Right ventricle myocardium inferior (tissue), 1 donor: ENCODE results near the gene FLNB. TPM values are rescaled to one million over a fixed set of nuclear protein-coding genes. Genes with fewer than 3 reads are reported as not detected.

Experiments
- ATAC-seq: fragments of 200-7000 bp; cut with Tn5 transposase; one replicate; pipeline ENCODE4 v1.9.1; 2020; ENCODE audit warnings: mild to moderate bottlenecking, moderate library complexity
- DNase-seq: peaks from one replicate; pipeline ENCODE4 v3.0.0; 2021; ENCODE audit errors: missing footprints
- intact Hi-C: fragments of 100-400 bp; cut with DNase I; formaldehyde crosslinking; loops from one replicate; pipeline ENCODE4 v1.11.0; 2022
- total RNA-seq: library from RNA; stranded (reverse); fragmentation: NEBNext Ultra II Directional; extraction: Animal tissue kit (Norgen Biotek cat#: 25700); gene quantifications from one replicate; pipeline ENCODE4 v1.2.1, GENCODE V29; 2021
- donor health status: DM: no; HTN: yes; CAD: no; lungs with severe emphysema.

FLNB gene
- total RNA-seq, 1 donor from 2014 or later, result 32.1 TPM

GRCh38 chr3:58176827-58177489 is 168.7 kb downstream of the FLNB start:
- DNase-seq (no peak), ATAC-seq (no peak)
- intact Hi-C loops, result loop anchor here (2.0 kb wide), 1 partner anchor 168 kb away; the partner anchor contains the start of gene FLNB

DNA sequence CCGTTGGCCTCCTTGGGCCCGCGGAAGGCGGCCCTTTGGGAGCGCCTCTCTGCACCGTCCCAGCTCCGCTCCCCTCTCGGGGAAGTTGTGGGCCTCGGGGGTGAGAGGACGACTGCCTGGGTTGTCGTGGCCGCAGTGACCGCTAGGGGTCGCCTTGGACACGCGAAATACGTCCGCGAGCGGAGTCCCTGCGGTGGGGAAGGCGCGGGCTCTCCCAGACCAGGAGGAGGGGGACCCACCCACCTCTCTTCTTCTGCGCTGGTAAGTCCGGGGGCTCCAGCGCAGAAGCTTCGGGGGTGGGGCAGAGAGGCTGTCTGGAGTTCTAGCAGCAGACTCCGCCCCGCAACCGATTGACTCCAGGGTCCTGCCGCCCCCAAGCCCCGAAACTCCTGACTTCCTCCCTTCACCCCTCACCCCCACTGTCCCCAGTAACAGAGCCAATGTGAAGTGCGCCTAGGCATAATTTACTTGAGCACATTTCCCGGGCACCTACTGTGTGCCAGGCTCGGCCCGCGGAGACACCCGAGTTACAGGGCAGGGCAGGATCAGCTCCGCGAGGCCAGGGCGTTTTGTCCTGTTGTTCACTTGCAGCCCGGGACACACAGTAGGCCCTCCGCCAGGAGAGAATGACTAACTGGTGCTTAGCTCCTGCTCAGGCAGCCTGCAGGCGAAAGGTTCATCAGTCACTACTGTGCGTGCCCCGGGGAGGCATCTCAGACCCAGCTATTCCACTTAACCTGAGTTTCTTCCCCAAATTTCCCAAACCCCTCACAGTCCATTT is 169.7 kb downstream of the FLNB start:
- DNase-seq (peak; percentile 92), ATAC-seq (peak; percentile 88)
- intact Hi-C loops, result loop anchor here (2.0 kb wide), 1 partner anchor 169 kb away; the partner anchor contains the start of gene FLNB

- no peak for DNase-seq
- intact Hi-C loops, result no loop called here
These were observed 170.5 kb downstream of the FLNB start for GRCh38 chr3:58178528-58179234.

DNA sequence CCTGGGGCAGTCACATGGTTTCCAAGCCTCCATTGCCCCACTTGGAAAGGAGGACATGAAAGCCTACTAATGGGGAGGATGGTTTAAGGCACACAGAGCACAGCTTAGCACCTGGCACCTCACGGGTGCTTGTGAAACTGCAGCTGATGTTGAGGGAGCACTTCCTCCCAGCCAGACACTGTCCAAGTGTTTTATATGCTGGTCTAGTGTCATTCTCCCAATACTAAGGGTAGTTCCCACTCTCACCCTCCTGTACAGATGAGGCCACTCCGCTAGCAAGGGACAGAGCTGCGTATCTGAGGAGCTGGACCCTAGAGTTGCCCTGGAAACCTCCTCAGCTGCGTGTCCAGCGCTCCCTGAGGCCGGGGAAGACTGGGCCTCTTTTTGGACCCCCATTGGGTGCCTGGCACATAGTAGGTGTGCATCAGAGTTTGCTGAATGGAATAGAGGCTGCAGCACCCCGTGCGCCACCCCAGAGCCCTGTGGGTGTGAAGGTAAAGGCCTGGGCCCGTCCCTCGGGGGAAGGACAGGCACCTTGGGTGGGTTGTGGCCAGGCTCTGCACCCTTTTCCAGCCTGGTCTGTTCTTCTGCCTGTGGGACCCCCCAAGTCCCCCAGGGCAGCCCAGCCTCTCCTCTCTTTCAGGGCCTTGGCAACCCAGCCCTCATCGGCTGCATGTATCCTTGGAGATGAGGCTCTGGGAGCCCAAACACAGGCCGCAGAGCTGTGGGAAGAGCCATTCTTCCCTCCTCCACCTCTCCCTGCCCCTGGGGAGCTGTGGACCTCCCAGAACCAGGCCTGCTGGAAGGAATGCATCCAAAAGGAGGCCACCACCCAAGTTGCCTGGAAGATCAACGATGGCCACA is 171.2 kb downstream of the FLNB start:
- intact Hi-C loops, result loop anchor here (5.0 kb wide), 1 partner anchor 233 kb away; no protein-coding TSS in a partner anchor
- ATAC-seq (no peak), DNase-seq (no peak)

More at GRCh38 chr3:58178528-58179234, 170.5 kb downstream of the FLNB start:
- no peak for ATAC-seq

DNA sequence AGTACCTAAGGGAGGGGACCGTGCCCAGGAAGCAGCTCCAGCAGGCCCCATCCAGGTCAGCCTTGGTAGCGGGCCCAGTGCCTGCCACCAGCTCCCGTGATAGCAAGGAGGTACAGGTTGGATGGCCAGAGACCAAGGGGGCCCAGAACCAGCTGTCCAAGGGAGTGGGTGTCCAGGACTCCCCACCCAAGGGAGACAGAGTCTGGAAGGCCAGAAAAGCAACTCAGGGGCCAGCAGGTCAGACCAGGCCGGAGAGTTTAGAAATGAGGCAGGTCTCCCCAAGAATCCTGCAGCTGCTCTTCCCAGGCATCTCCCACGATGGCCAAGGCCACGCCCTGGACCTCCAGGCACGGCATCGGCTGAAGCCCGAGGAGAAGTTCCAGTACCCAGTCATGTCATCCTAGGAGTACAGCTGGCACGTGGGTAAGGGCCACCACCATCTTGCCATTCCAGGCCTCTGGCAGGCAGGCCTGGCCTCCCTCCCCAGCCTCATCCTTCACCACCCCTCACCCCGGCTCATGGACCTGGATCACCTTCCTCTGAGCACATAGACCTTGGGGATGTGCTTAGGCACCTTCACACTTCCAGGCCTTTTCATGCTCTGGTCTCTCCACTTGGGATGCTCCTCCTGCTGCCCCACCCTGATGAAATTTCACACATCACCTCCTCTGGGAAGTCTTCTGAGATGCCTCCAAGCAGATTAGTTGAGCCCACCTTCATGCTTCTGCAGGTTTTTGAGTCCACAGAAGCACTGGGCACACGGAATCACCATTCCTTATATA is 172.1 kb downstream of the FLNB start:
- intact Hi-C loops, result loop anchor here (5.0 kb wide), 1 partner anchor 232 kb away; no protein-coding TSS in a partner anchor
- ATAC-seq, result no peak
- DNase-seq, result no peak

- no peak for ATAC-seq
- DNase-seq, result no peak
- intact Hi-C loops, result loop anchor here (5.0 kb wide), 1 partner anchor 231 kb away; no protein-coding TSS in a partner anchor
These were observed 172.8 kb downstream of the FLNB start for GRCh38 chr3:58180940-58181587.

GRCh38 chr3:58183221-58183620 is 175.0 kb downstream of the FLNB start:
- intact Hi-C loops, result loop anchor here (5.0 kb wide), 1 partner anchor 229 kb away; no protein-coding TSS in a partner anchor
- DNase-seq (no peak), ATAC-seq (no peak)

DNA sequence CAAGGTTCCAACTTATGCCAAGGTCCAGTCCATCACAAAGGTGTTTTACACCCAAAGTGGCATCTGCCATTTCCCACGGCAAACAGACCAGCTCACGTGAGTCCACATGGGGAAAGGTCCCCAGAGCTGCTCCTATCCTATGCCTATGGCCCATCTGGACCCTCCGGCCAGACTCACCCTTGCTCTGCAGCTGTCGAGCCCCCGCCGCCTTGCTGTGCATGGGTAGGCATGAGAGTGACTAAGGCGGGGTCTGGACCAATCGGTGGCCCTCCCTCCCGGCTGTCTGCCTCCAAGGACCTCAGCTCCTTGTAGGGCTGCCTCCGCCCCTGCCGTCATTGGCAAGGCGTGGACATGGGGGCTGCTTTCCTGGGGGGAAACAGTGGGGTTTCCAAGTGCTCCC is 175.7 kb downstream of the FLNB start:
- DNase-seq (no peak), ATAC-seq (no peak)
- intact Hi-C loops, result loop anchor here (5.0 kb wide), 1 partner anchor 228 kb away; no protein-coding TSS in a partner anchor

GRCh38 chr3:58184309-58184981 is 176.2 kb downstream of the FLNB start:
- no peak for DNase-seq
- no peak for ATAC-seq
- intact Hi-C loops, result loop anchor here (5.0 kb wide), 1 partner anchor 228 kb away; no protein-coding TSS in a partner anchor

DNA sequence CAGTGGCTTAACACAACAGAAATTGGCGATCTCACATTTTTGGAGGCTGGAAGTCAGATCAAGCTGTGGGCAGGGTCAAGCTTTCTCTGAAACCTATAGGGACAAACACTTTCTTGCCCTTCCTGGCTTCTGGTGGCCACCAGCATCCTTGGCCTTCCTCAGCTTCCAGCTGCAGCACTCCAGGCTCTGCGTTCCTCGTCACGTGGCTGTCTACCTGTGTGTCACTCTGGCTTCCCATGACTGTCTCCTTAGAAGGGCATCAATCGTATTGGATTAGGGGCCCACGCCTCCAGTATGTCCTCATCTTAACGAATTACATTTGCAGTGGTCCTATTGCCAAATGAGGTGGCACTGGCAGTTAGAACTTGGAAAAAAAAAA is 176.7 kb downstream of the FLNB start:
- intact Hi-C loops, result loop anchor here (5.0 kb wide), 1 partner anchor 227 kb away; no protein-coding TSS in a partner anchor
- no peak for DNase-seq
- no peak for ATAC-seq

DNA sequence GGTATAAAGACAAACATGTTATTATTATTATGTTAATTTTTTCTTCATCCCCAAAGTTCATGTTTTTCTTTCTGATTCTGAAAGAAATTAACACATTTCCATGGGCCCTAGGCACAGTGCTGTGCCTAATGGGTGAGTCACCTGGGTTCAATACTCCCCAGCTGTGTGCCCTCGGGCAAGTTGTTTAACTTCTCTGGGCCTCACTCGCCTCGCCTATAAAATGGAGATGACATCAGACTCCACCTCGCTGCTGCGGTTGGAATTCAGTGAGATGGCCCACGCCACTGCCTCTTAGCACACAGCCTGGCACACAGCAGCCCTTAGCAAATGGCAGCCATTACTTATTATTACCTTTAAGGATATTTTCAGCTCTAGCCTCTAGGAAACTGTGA is 179.9 kb downstream of the FLNB start:
- ATAC-seq, result no peak
- intact Hi-C loops, result loop anchor here (2.0 kb wide), 1 partner anchor 29 kb away; no protein-coding TSS in a partner anchor
- no peak for DNase-seq

DNA sequence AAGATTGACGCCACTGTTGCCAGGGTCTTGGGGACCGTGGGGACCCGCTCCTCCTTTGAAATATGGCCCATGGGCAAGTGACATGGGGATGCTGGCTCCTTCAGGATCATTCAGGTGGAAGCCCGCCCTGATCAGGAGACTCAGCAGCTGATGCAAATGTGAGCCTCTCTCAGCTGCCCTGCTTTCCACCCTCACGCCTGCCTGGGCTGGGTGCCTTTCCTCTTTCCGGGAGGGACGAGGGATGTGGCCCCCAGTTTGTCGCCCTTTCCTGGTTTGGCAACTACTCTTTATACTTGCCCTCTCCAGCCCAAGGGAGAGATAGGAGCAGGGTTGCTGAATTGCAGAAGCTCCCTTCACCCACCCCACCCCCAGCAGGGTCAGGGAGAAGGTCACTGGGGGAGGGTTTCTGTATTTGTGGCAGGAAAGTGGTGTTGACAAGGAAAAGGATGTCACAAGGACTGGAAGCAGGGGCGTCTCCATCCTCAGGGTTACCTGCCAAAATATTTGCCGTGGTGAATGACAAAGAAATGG is 180.8 kb downstream of the FLNB start:
- intact Hi-C loops, result loop anchor here (2.0 kb wide), 1 partner anchor 28 kb away; no protein-coding TSS in a partner anchor
- DNase-seq, result no peak
- peak; percentile 47 for ATAC-seq

DNA sequence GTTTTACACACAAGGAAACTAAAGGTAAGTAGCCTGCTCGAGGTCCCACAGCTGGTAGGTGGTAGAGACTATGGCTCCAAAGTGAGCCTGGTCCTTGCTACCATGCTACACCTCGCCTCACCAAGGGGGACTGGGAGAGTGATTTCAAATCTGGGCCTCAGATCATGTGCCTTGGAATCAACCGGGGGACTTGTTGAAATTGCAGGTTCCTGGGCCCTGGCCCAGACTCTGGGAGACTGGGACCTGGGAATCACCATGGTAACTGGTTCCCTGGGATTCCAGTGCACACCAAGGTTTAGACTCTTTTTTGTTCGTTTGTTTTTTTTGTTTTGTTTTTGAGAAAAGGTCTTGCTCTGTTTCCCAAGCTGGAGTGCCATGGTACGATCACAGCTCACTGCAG is 181.5 kb downstream of the FLNB start:
- ATAC-seq, result no peak
- intact Hi-C loops, result loop anchor here (2.0 kb wide), 1 partner anchor 27 kb away; no protein-coding TSS in a partner anchor

DNA sequence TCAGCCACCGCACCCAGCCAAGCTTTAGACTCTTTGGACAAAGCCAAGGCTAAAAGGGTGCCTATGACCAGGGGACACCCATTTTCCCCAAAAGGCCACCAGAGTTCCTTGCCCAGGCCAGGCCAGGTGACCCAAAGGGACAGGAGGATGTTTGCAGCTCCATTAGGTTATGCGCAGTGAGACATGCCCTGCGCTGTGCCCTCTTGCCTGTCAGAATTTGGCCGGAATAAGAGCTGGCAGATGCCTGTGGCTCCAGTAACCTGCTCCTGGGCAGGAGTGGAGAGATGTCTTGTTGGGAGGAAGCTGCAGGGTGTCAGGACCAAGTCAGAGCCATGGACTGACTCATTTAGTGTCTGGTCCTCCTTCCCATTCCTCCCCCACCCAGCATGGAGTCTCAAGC is 182.1 kb downstream of the FLNB start:
- intact Hi-C loops, result no loop called here
- ATAC-seq, result no peak
- no peak for DNase-seq

More for the DNA sequence above, 181.5 kb downstream of the FLNB start:
- no peak for DNase-seq

- intact Hi-C loops, result no loop called here
- DNase-seq (no peak), ATAC-seq (no peak)
These were observed 182.7 kb downstream of the FLNB start for GRCh38 chr3:58190882-58191281.

- DNase-seq, result no peak
- ATAC-seq, result no peak
- intact Hi-C loops, result no loop called here
These were observed 183.3 kb downstream of the FLNB start for GRCh38 chr3:58191361-58191991.
